Mesenchymal stem cell (in vitro differentiated cells and primary cell): Measurements from ENCODE around the gene RASEF. TPM values are rescaled to one million over a fixed set of nuclear protein-coding genes. Genes with fewer than 3 reads are reported as not detected.

ENCODE experiments used
- DNase-seq: peaks from one replicate; pipeline ENCODE4 v3.0.0-alpha.2; 2013
- H2AFZ ChIP-seq: one replicate; pipeline ENCODE4 v1.6.1; 2013; ENCODE audit warnings: low read depth, mild to moderate bottlenecking, control low read depth, inconsistent platforms, low read length, moderate library complexity
- H2AK5ac ChIP-seq: 2 replicates; pipeline ENCODE4 v1.6.1; 2013; ENCODE audit warnings: low read length, moderate library complexity, mild to moderate bottlenecking, inconsistent platforms; ENCODE audit not compliant: severe bottlenecking
- H2BK120ac ChIP-seq: one replicate; pipeline ENCODE4 v1.6.1; 2013; ENCODE audit warnings: low read depth, mild to moderate bottlenecking, inconsistent platforms, low read length, moderate library complexity
- H2BK12ac ChIP-seq, 2 experiments: one replicate each; pipeline ENCODE4 v1.6.1; 2013; ENCODE audit warnings: inconsistent platforms in 2 of 2, low read length in 2 of 2, mild to moderate bottlenecking in 2 of 2, moderate library complexity in 2 of 2, control low read depth in 1 of 2
- H2BK15ac ChIP-seq: one replicate; pipeline ENCODE4 v1.6.1; 2013; ENCODE audit warnings: mild to moderate bottlenecking, low read depth, inconsistent platforms; ENCODE audit not compliant: poor library complexity, severe bottlenecking
- H2BK5ac ChIP-seq: 2 replicates; pipeline ENCODE4 v1.6.1; 2013; ENCODE audit warnings: low read depth, mild to moderate bottlenecking, low read length, control low read depth, inconsistent platforms; ENCODE audit not compliant: poor library complexity, severe bottlenecking
- H3K14ac ChIP-seq, 2 experiments: one replicate each; pipeline ENCODE4 v1.6.1; 2013; ENCODE audit warnings: inconsistent platforms in 2 of 2, low read length in 2 of 2, control low read depth in 1 of 2, mild to moderate bottlenecking in 1 of 2, moderate library complexity in 1 of 2
- H3K18ac ChIP-seq, 2 experiments: one replicate each; pipeline ENCODE4 v1.6.1; 2013; ENCODE audit warnings: inconsistent platforms in 2 of 2, low read length in 2 of 2, control low read depth in 1 of 2, low read depth in 1 of 2, mild to moderate bottlenecking in 1 of 2
- H3K23ac ChIP-seq, 2 experiments: one replicate each; pipeline ENCODE4 v1.6.1; 2013; ENCODE audit warnings: inconsistent platforms in 2 of 2, low read length in 2 of 2, mild to moderate bottlenecking in 2 of 2, moderate library complexity in 2 of 2, control low read depth in 1 of 2
- H3K27ac ChIP-seq: 2 replicates; pipeline ENCODE4 v1.5.1; 2013; ENCODE audit warnings: mild to moderate bottlenecking, moderate library complexity, low read length, control low read depth, inconsistent platforms; ENCODE audit not compliant: poor library complexity, severe bottlenecking
- H3K27me3 ChIP-seq, 2 experiments: 2 replicates each; pipeline versions ENCODE4 v1.6.1 to v1.7.0; 2013; ENCODE audit warnings: low read length in 2 of 2, mild to moderate bottlenecking in 2 of 2, moderate library complexity in 2 of 2, control low read depth in 1 of 2, inconsistent platforms in 1 of 2; ENCODE audit not compliant: control insufficient read depth in 1 of 2, insufficient read depth in 1 of 2
- H3K36me3 ChIP-seq, 2 experiments: 2 replicates each; pipeline versions ENCODE4 v1.6.1 to v1.7.0; 2013; ENCODE audit warnings: low read length in 2 of 2, control low read depth in 1 of 2, inconsistent platforms in 1 of 2, low read depth in 1 of 2, mild to moderate bottlenecking in 1 of 2; ENCODE audit not compliant: insufficient read depth in 2 of 2, control insufficient read depth in 1 of 2
- H3K4ac ChIP-seq, 2 experiments: one replicate each; pipeline ENCODE4 v1.6.1; 2013; ENCODE audit warnings: inconsistent platforms in 2 of 2, low read length in 2 of 2, mild to moderate bottlenecking in 2 of 2, moderate library complexity in 2 of 2, control low read depth in 1 of 2, low read depth in 1 of 2
- H3K4me1 ChIP-seq: 2 replicates; pipeline ENCODE4 v1.6.1; 2013; ENCODE audit warnings: low read depth, low read length, control low read depth; ENCODE audit not compliant: control insufficient read depth, insufficient read depth
- H3K4me2 ChIP-seq: 2 replicates; pipeline ENCODE4 v1.6.1; 2013; ENCODE audit warnings: low read length, mild to moderate bottlenecking, inconsistent platforms; ENCODE audit not compliant: poor library complexity, severe bottlenecking
- H3K4me3 ChIP-seq, 2 experiments: 2 replicates each; pipeline versions ENCODE4 v1.5.1 to v1.7.0; 2013; ENCODE audit warnings: low read length in 2 of 2, mild to moderate bottlenecking in 2 of 2, control low read depth in 1 of 2, low read depth in 1 of 2; ENCODE audit not compliant: insufficient read depth in 1 of 2
- H3K79me1 ChIP-seq: replicated peaks from 2 replicates; pipeline ENCODE4 v1.6.1; 2013; ENCODE audit warnings: mild to moderate bottlenecking, control low read depth, low read length, inconsistent platforms; ENCODE audit not compliant: poor library complexity, severe bottlenecking
- H3K9ac ChIP-seq: 2 replicates; pipeline ENCODE4 v1.7.0; 2013; ENCODE audit warnings: mild to moderate bottlenecking, low read length, moderate library complexity
- H3K9me3 ChIP-seq: 2 replicates; pipeline ENCODE4 v1.7.0; 2013; ENCODE audit warnings: mild to moderate bottlenecking, low read length; ENCODE audit not compliant: control insufficient read depth
- H4K8ac ChIP-seq: one replicate; pipeline ENCODE4 v1.6.1; 2013; ENCODE audit warnings: inconsistent platforms, mild to moderate bottlenecking, low read length, moderate library complexity
- H4K91ac ChIP-seq: one replicate; pipeline ENCODE4 v1.6.1; 2013; ENCODE audit warnings: mild to moderate bottlenecking, low read length, inconsistent platforms
- WGBS: methylation state at CpG from one replicate; pipeline ENCODE4 v1.1.7; 2013; ENCODE audit warnings: mixed read lengths; 5-methylcytosine and 5-hydroxymethylcytosine counted together
- polyA plus RNA-seq, 2 experiments: library from polyadenylated mRNA; stranded (reverse); fragments of 200-250 nt; gene quantifications; one replicate each; pipeline ENCODE4 v1.2.3, GENCODE V29; 2013

RASEF gene
- polyA plus RNA-seq (2013, experiment 1 of 2), result 0.28 TPM
- 0.34 TPM for polyA plus RNA-seq (2013, experiment 2 of 2)

- Histone ChIP-seq H4K91ac (no peak within 1 kb of the TSS), H2BK12ac (no peak within 1 kb of the TSS)
- 2% methylated on average over 80 of the region's 99 CpGs for WGBS
Observed at GRCh38 chr9:83062651-83063527, at the start of gene RASEF. Gene RASEF, minus strand, starts transcription at chr9:83063142. Its CDS starts 275 bp downstream, at chr9:83062867.

GRCh38 chr9:83111169-83111568 is 48.2 kb upstream of the RASEF start:
- Histone ChIP-seq H3K36me3 (no peaks in the 10 kb centered on the region), H3K14ac (no peak overlapping the region), H2BK12ac (no peak overlapping the region), H2BK15ac (no peak overlapping the region), H3K23ac (no peak overlapping the region), H3K9me3 (peaks cover 7% of the 10 kb centered on the region), H3K27ac (no peak overlapping the region), H2BK120ac (no peak overlapping the region), H3K4me3 (no peak overlapping the region), H2AFZ (no peak overlapping the region), H3K4me2 (no peak overlapping the region), H4K8ac (no peak overlapping the region), H3K4me1 (no peaks in the 10 kb centered on the region), H3K18ac (no peak overlapping the region), H3K79me1 (no peaks in the 10 kb centered on the region), H4K91ac (no peak overlapping the region), H2AK5ac (no peak overlapping the region), H3K4ac (no peak overlapping the region), H3K9ac (no peak overlapping the region), H2BK5ac (no peak overlapping the region), H3K27me3 (no peaks in the 10 kb centered on the region)
- no peak for DNase-seq
- WGBS, result no CpG with 5 or more reads among the region's 3 CpGs

More at GRCh38 chr9:83062651-83063527, at the start of gene RASEF:
- Histone ChIP-seq H3K79me1 (peaks cover 2% of the 10 kb centered on the region), H3K14ac (peak within 1 kb of the TSS in 1 of 2 experiments; percentile 35), H2AFZ (peak within 1 kb of the TSS; percentile 79), H3K27ac (no peak within 1 kb of the TSS), H4K8ac (no peak within 1 kb of the TSS), H3K36me3 (no peaks in the 10 kb centered on the region), H3K27me3 (peaks cover 33 to 39% of the 10 kb centered on the region in 2 experiments), H3K4me3 (peak within 1 kb of the TSS; percentile 56 to 72), H3K4ac (no peak within 1 kb of the TSS), H3K9me3 (no peaks in the 10 kb centered on the region), H2AK5ac (no peak within 1 kb of the TSS), H3K23ac (no peak within 1 kb of the TSS), H2BK5ac (no peak within 1 kb of the TSS), H3K4me2 (peak within 1 kb of the TSS; percentile 89), H3K4me1 (peaks cover 13% of the 10 kb centered on the region), H2BK120ac (no peak within 1 kb of the TSS), H3K9ac (peak within 1 kb of the TSS; percentile 57), H2BK15ac (peak within 1 kb of the TSS; percentile 86), H3K18ac (peak within 1 kb of the TSS in 1 of 2 experiments; percentile 6)
- DNase-seq, result peak; percentile 53

- Histone ChIP-seq H2BK12ac (no peak overlapping the region), H3K36me3 (no peaks in the 10 kb centered on the region), H3K14ac (no peak overlapping the region), H2BK120ac (no peak overlapping the region), H3K4me3 (no peak overlapping the region), H2BK15ac (no peak overlapping the region), H3K9me3 (peaks cover 7% of the 10 kb centered on the region), H2AFZ (no peak overlapping the region), H3K9ac (no peak overlapping the region), H3K4me2 (no peak overlapping the region), H3K27me3 (no peaks in the 10 kb centered on the region), H4K8ac (no peak overlapping the region), H3K4me1 (no peaks in the 10 kb centered on the region), H2AK5ac (no peak overlapping the region), H2BK5ac (no peak overlapping the region), H3K23ac (no peak overlapping the region), H4K91ac (no peak overlapping the region), H3K18ac (no peak overlapping the region), H3K27ac (no peak overlapping the region), H3K4ac (no peak overlapping the region), H3K79me1 (no peaks in the 10 kb centered on the region)
- WGBS, result 87% methylated on average over 2 of the region's 3 CpGs
- DNase-seq, result no peak
Observed at GRCh38 chr9:83109296-83109695, 46.4 kb upstream of the RASEF start.

- Histone ChIP-seq H4K91ac (no peak overlapping the region), H3K27ac (no peak overlapping the region), H3K23ac (no peak overlapping the region), H2BK12ac (no peak overlapping the region), H3K36me3 (no peaks in the 10 kb centered on the region), H3K79me1 (no peaks in the 10 kb centered on the region), H4K8ac (no peak overlapping the region), H3K18ac (no peak overlapping the region), H3K14ac (no peak overlapping the region), H2AK5ac (no peak overlapping the region), H3K4me2 (no peak overlapping the region), H3K4me3 (no peak overlapping the region), H3K4me1 (no peaks in the 10 kb centered on the region), H2BK120ac (no peak overlapping the region), H2BK5ac (no peak overlapping the region), H3K9me3 (peaks cover under 1% of the 10 kb centered on the region), H2BK15ac (no peak overlapping the region), H3K27me3 (no peaks in the 10 kb centered on the region), H2AFZ (no peak overlapping the region), H3K4ac (no peak overlapping the region), H3K9ac (no peak overlapping the region)
- DNase-seq, result no peak
Observed at GRCh38 chr9:83108208-83108607, 45.3 kb upstream of the RASEF start.
